ENCODE data around the gene NTNG2.

Gene NTNG2

DNA sequence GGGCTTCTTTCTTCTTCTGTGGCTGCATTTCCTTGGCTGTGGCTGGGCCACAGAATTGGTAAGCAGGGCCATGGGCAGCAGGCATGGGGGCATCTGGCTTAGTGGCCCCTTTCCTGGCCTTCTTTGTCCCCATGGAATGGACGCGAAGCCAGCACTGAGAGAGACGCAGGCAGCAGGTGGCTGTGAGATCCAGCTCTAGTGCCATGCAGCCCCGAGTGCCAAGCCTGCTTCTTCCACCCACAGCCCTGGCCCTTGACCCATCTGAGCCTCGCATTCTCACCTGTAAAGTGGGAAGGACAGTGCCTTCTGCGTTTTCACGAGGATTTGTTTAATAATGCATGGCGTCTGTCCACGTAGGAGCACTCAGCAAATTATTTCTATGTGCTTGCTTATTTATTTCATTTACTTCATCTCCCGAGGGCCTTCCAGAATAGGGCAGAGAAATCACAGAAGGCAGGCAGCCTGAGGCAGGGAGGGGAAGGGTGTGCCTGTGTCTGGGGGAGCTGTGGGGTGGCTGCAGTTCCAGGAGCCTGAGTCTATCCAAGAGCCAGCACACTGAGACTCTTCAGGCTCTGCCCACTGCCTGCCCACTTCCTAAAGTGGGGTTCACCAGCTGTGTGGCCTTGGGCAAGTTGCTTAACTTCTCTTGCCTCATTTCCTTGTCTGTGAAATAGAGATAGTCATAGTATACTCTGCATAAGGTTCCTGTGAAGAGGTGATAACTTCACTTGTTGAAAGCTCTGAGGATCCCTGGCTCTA lies 55.2 kb downstream of the NTNG2 start:
- H3K36me3 Mint-ChIP-seq (ENCODE audit: low read depth) = no peaks in the 10 kb centered on the region
- H3K9me3 Mint-ChIP-seq = no peaks in the 10 kb centered on the region
- no peak overlapping the region for H3K4me3 Mint-ChIP-seq
- H3K27me3 Mint-ChIP-seq (ENCODE audit: low read depth) = peaks cover 30% of the 10 kb centered on the region
- peaks cover 8% of the 10 kb centered on the region for H3K4me1 Mint-ChIP-seq
- no peak overlapping the region for H3K27ac Mint-ChIP-seq
- TF ChIP-seq, protein P1, sequence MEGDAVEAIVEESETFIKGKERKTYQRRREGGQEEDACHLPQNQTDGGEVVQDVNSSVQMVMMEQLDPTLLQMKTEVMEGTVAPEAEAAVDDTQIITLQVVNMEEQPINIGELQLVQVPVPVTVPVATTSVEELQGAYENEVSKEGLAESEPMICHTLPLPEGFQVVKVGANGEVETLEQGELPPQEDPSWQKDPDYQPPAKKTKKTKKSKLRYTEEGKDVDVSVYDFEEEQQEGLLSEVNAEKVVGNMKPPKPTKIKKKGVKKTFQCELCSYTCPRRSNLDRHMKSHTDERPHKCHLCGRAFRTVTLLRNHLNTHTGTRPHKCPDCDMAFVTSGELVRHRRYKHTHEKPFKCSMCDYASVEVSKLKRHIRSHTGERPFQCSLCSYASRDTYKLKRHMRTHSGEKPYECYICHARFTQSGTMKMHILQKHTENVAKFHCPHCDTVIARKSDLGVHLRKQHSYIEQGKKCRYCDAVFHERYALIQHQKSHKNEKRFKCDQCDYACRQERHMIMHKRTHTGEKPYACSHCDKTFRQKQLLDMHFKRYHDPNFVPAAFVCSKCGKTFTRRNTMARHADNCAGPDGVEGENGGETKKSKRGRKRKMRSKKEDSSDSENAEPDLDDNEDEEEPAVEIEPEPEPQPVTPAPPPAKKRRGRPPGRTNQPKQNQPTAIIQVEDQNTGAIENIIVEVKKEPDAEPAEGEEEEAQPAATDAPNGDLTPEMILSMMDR (IDR thresholded peaks at IDR 0.05; ENCODE audit: unreplicated experiment in 3 of 3) = no peak

DNA sequence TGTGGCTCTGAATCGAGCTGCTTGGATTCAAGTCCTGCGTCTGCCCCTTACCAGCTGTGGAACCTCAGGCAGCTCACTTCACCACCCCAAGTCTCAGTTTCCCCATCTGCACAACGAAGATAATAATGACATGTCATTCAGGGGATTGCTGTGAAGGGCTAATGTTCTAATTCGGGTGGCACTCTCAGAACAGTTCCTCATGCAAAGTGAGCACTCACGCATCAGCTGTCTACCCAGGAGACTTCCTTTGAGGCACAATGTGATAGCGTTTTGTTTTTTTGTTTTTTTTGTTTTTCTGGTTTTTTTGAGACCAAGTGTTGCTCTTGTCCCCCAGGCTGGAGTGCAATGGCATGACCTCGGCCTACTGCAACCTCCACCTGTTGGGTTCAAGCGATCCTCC lies 56.4 kb downstream of the NTNG2 start:
- Mint-ChIP-seq H3K9me3 (no peaks in the 10 kb centered on the region), H3K4me3 (no peak overlapping the region), H3K4me1 (peaks cover 8% of the 10 kb centered on the region), H3K27ac (no peak overlapping the region), H3K27me3 (ENCODE audit: low read depth) (peaks cover 36% of the 10 kb centered on the region), H3K36me3 (ENCODE audit: low read depth) (no peaks in the 10 kb centered on the region)
- TF ChIP-seq, protein P1 (IDR thresholded peaks at IDR 0.05; ENCODE audit: unreplicated experiment in 3 of 3) = no peak

DNA sequence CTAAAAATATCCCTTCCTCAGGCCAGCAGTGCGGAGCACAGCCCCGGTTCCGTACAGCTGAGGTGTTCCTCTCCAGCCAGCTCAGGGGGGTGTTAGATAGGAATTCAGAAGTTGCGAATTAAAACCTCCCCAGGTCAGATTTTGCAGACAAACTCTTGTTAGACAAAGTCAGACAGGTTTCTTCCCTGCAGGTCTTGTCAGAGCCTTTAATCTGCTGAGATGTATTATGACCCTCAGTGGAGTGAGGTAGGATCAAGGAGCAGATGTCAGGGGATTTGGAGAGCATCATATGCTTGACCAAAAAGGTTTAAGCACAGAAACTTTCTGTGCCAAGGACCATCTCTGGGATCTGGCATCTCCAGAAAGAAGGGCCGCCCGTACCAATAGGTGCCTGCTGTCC lies 60.1 kb downstream of the NTNG2 start:
- TF ChIP-seq, protein P1 (IDR thresholded peaks at IDR 0.05; ENCODE audit: unreplicated experiment in 3 of 3) = no peak
- no peaks in the 10 kb centered on the region for H3K9me3 Mint-ChIP-seq

GRCh38 chr9:132224645-132225044 lies 62.8 kb downstream of the NTNG2 start:
- TF ChIP-seq, protein P1 (IDR thresholded peaks at IDR 0.05; ENCODE audit: unreplicated experiment in 3 of 3) = no peak
- Mint-ChIP-seq H3K27me3 (ENCODE audit: low read depth) (peaks cover 50% of the 10 kb centered on the region), H3K9me3 (no peaks in the 10 kb centered on the region), H3K4me1 (no peaks in the 10 kb centered on the region), H3K36me3 (ENCODE audit: low read depth) (no peaks in the 10 kb centered on the region), H3K27ac (no peak overlapping the region), H3K4me3 (no peak overlapping the region)

More for the DNA sequence above, 60.1 kb downstream of the NTNG2 start:
- H3K27ac Mint-ChIP-seq = no peak overlapping the region
- no peak overlapping the region for H3K4me3 Mint-ChIP-seq
- peaks cover 41% of the 10 kb centered on the region for H3K27me3 Mint-ChIP-seq (ENCODE audit: low read depth)
- no peaks in the 10 kb centered on the region for H3K36me3 Mint-ChIP-seq (ENCODE audit: low read depth)
- no peaks in the 10 kb centered on the region for H3K4me1 Mint-ChIP-seq

GRCh38 chr9:132226571-132227430 lies 64.9 kb downstream of the NTNG2 start:
- peaks cover 55% of the 10 kb centered on the region for H3K27me3 Mint-ChIP-seq (ENCODE audit: low read depth)
- no peaks in the 10 kb centered on the region for H3K36me3 Mint-ChIP-seq (ENCODE audit: low read depth)
- H3K27ac Mint-ChIP-seq = no peak overlapping the region
- no peaks in the 10 kb centered on the region for H3K9me3 Mint-ChIP-seq
- TF ChIP-seq, protein P1 (IDR thresholded peaks at IDR 0.05; ENCODE audit: unreplicated experiment in 3 of 3) = no peak
- H3K4me3 Mint-ChIP-seq = no peak overlapping the region
- H3K4me1 Mint-ChIP-seq = no peaks in the 10 kb centered on the region

Data from nephron (organoid).